ENCODE data around the gene MYRFL. TPM values are rescaled to one million over a fixed set of nuclear protein-coding genes. Genes with fewer than 3 reads are reported as not detected.

The MYRFL gene
- polyA plus RNA-seq, 1 of the 3 experiments (the other 2 are of a cell fraction) = not detected

DNA sequence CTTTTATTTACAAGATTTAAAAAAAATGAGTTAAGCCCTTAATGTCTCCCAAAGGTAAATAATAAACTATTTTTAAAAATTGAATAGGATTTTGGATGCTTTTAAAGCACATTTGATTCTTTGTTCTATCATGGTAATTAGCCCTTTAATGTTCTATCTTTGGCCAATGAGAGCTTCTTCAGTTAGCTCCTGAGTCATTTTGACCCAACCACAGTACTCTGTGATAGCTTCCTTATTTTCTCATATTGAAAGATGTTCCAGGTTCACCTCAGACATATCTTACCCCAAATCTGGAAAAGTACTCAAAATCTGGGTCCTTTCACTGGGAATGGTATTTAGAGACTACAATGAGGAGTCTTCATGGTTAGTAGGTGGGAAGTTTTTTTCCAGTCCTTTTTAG is 98.0 kb downstream of the MYRFL start:
- H4K20me1 ChIP-seq (ENCODE audit: insufficient read depth) = no peaks in the 10 kb centered on the region
- no peak overlapping the region for H3K27ac ChIP-seq (ENCODE audit: low read depth in 2 of 2, low read length in 1 of 2)
- no peak overlapping the region for H3K4me3 ChIP-seq (ENCODE audit: low read depth in 2 of 2, low read length in 1 of 2)
- H3K79me2 ChIP-seq (ENCODE audit: insufficient read depth) = no peaks in the 10 kb centered on the region
- no peaks in the 10 kb centered on the region for H3K9me3 ChIP-seq
- TF ChIP-seq USF2 (IDR thresholded peaks at IDR 0.05; ENCODE audit: borderline replicate concordance, low read depth, low read length) = no peak
- no peak for TF ChIP-seq POLR2AphosphoS5 (IDR thresholded peaks at IDR 0.05; ENCODE audit: low read depth, low read length)
- no peak for TF ChIP-seq FOXM1 (IDR thresholded peaks at IDR 0.05; ENCODE audit: low read depth)
- TF ChIP-seq, protein P1, sequence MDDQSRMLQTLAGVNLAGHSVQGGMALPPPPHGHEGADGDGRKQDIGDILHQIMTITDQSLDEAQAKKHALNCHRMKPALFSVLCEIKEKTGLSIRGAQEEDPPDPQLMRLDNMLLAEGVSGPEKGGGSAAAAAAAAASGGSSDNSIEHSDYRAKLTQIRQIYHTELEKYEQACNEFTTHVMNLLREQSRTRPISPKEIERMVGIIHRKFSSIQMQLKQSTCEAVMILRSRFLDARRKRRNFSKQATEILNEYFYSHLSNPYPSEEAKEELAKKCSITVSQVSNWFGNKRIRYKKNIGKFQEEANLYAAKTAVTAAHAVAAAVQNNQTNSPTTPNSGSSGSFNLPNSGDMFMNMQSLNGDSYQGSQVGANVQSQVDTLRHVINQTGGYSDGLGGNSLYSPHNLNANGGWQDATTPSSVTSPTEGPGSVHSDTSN (IDR thresholded peaks at IDR 0.05) = no peak
- TF ChIP-seq RXRA (IDR thresholded peaks at IDR 0.05; ENCODE audit: borderline replicate concordance, low read depth) = no peak
- TF ChIP-seq, protein P2, sequence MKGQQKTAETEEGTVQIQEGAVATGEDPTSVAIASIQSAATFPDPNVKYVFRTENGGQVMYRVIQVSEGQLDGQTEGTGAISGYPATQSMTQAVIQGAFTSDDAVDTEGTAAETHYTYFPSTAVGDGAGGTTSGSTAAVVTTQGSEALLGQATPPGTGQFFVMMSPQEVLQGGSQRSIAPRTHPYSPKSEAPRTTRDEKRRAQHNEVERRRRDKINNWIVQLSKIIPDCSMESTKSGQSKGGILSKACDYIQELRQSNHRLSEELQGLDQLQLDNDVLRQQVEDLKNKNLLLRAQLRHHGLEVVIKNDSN (IDR thresholded peaks at IDR 0.05; ENCODE audit: borderline replicate concordance, low read depth) = no peak
- TF ChIP-seq, protein P3, sequence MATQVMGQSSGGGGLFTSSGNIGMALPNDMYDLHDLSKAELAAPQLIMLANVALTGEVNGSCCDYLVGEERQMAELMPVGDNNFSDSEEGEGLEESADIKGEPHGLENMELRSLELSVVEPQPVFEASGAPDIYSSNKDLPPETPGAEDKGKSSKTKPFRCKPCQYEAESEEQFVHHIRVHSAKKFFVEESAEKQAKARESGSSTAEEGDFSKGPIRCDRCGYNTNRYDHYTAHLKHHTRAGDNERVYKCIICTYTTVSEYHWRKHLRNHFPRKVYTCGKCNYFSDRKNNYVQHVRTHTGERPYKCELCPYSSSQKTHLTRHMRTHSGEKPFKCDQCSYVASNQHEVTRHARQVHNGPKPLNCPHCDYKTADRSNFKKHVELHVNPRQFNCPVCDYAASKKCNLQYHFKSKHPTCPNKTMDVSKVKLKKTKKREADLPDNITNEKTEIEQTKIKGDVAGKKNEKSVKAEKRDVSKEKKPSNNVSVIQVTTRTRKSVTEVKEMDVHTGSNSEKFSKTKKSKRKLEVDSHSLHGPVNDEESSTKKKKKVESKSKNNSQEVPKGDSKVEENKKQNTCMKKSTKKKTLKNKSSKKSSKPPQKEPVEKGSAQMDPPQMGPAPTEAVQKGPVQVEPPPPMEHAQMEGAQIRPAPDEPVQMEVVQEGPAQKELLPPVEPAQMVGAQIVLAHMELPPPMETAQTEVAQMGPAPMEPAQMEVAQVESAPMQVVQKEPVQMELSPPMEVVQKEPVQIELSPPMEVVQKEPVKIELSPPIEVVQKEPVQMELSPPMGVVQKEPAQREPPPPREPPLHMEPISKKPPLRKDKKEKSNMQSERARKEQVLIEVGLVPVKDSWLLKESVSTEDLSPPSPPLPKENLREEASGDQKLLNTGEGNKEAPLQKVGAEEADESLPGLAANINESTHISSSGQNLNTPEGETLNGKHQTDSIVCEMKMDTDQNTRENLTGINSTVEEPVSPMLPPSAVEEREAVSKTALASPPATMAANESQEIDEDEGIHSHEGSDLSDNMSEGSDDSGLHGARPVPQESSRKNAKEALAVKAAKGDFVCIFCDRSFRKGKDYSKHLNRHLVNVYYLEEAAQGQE (IDR thresholded peaks at IDR 0.05; ENCODE audit: low read depth, low read length) = no peak
- no peak for TF ChIP-seq TEAD4 (IDR thresholded peaks at IDR 0.05; ENCODE audit: borderline replicate concordance, insufficient read depth)
- no peak for TF ChIP-seq TAF1 (IDR thresholded peaks at IDR 0.05; ENCODE audit: borderline replicate concordance, low read depth, low read length)
- no peak for TF ChIP-seq RFX5 (IDR thresholded peaks at IDR 0.05; ENCODE audit: low read length)
- no peak for TF ChIP-seq SIN3A (IDR thresholded peaks at IDR 0.05; ENCODE audit: borderline replicate concordance, low read depth, low read length)
- no peak for TF ChIP-seq ELF1 (IDR thresholded peaks at IDR 0.05)
- TF ChIP-seq FOSL2 (IDR thresholded peaks at IDR 0.05; ENCODE audit: borderline replicate concordance, low read depth) = no peak
- no peaks in the 10 kb centered on the region; a peak in 1 of 4 replicates for H3K4me1 ChIP-seq (ENCODE audit: control insufficient read depth in 1 of 2, insufficient read depth in 2 of 2, low read depth in 1 of 2, low read length in 1 of 2)
- no peaks in the 10 kb centered on the region for H3K36me3 ChIP-seq (replicated peaks in 1 of 2; ENCODE audit: control insufficient read depth in 1 of 2, insufficient read depth in 2 of 2, low read length in 1 of 2)
- no peak overlapping the region for H3K9ac ChIP-seq
- no peak overlapping the region for H3K4me2 ChIP-seq
- ChIA-PET CTCF (interaction anchor here (0.9 to 1.2 kb wide), 3 partner anchors 17 to 43 kb away, joined by 3 to 4 read pairs (median 3); no protein-coding TSS in a partner anchor), POLR2A (interaction anchor here (0.8 kb wide), 1 partner anchor 321 kb away, joined by 3 read pairs; no protein-coding TSS in a partner anchor)
- no peaks in the 10 kb centered on the region for H3K27me3 ChIP-seq (ENCODE audit: insufficient read depth)
- no peaks in the 10 kb centered on the region for H3K9me2 ChIP-seq
- H2AFZ ChIP-seq (ENCODE audit: low read depth) = no peak overlapping the region
- DNase-seq = no peak
- no peaks in the 10 kb centered on the region for H3F3A ChIP-seq (replicated peaks; ENCODE audit: insufficient read depth)

Data from SK-N-SH (cell line).